Astrocyte of the spinal cord (primary cell): ENCODE data around the gene ATG2A.

Source experiments
- DNase-seq: peaks from one replicate; pipeline ENCODE4 v3.0.0; 2011; ENCODE audit warnings: low read depth, low spot score
- H3K4me3 ChIP-seq: 2 replicates; pipeline ENCODE4 v1.5.1; 2011; ENCODE audit warnings: low read depth, mild to moderate bottlenecking, low read length, moderate library complexity
- in situ Hi-C: cut with HindIII; loops from 2 replicates; pipeline ENCODE4 v1.10.0; 2017; ENCODE audit warnings: low sequenced_read_pairs
- TF ChIP-seq, protein P1 (sequence below): IDR thresholded peaks from 2 replicates; pipeline ENCODE4 v1.5.1; 2012; ENCODE audit warnings: low read depth, mild to moderate bottlenecking, low read length, inconsistent platforms

The ATG2A gene

DNA sequence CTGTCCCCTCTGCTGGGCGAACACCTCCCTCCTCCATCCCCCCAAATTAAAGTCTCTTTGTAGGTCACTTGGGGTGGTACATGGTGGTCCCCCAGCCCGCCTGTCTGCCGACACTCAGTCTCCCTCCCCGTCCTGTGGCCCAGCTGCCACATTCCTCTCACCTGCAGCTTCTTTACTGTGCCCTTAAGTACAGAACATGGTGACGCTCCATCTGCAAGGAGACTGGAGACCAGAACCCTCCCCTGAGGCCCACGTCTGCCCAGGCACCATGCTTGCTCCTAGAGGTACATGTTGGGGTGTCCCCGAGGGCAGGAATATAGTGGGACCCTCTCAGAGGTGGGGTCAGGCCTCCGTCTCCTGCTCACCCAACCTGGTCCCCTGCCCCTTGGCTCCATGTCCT, 33.0 kb downstream of the ATG2A start:
- TF ChIP-seq, protein P1, sequence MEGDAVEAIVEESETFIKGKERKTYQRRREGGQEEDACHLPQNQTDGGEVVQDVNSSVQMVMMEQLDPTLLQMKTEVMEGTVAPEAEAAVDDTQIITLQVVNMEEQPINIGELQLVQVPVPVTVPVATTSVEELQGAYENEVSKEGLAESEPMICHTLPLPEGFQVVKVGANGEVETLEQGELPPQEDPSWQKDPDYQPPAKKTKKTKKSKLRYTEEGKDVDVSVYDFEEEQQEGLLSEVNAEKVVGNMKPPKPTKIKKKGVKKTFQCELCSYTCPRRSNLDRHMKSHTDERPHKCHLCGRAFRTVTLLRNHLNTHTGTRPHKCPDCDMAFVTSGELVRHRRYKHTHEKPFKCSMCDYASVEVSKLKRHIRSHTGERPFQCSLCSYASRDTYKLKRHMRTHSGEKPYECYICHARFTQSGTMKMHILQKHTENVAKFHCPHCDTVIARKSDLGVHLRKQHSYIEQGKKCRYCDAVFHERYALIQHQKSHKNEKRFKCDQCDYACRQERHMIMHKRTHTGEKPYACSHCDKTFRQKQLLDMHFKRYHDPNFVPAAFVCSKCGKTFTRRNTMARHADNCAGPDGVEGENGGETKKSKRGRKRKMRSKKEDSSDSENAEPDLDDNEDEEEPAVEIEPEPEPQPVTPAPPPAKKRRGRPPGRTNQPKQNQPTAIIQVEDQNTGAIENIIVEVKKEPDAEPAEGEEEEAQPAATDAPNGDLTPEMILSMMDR = no peak
- in situ Hi-C loops = no loop called here
- DNase-seq = no peak
- no peak overlapping the region for H3K4me3 ChIP-seq

DNA sequence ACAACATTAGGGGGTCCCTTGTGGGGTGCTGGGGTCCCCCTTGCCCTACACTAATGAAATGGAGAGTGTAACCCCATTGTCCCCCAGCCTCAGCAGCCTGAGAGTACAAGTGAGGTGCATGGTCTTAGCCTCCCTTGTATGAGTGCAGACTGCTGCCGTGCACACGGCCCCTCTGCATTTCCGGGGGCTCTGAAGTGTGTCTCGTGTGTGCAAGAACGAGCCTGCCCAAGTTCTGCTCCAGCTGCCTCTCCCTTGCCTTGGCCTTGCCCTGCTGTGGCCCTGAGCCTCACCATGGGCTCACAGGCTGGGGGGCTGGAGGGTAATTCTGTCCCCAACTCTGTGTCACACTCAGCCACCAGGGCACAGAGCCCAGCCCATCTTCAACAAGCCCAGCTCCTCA, 33.4 kb downstream of the ATG2A start:
- TF ChIP-seq, protein P1 = no peak
- in situ Hi-C loops = no loop called here
- H3K4me3 ChIP-seq = no peak overlapping the region
- no peak for DNase-seq

DNA sequence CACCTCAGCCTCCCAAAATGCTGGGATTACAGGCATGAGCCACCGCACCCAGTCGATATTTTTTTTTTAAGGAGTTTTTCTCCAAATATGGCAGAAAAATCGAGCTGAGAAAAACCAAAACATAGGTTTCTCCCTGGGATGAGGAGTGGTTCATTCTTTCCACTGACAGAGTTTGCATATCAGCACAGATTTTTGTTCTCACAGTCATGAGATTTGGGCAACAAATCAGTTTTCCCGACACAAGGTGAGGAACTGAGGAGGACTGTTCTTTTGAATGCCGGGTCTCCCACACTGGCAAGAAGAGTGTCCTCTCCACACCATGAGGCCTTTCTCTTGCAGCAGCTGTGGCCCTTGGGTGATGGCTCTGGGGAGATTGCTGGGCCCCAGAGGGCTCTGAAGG, 34.8 kb downstream of the ATG2A start:
- no peak overlapping the region for H3K4me3 ChIP-seq
- in situ Hi-C loops = no loop called here
- TF ChIP-seq, protein P1 = no peak
- DNase-seq = no peak

DNA sequence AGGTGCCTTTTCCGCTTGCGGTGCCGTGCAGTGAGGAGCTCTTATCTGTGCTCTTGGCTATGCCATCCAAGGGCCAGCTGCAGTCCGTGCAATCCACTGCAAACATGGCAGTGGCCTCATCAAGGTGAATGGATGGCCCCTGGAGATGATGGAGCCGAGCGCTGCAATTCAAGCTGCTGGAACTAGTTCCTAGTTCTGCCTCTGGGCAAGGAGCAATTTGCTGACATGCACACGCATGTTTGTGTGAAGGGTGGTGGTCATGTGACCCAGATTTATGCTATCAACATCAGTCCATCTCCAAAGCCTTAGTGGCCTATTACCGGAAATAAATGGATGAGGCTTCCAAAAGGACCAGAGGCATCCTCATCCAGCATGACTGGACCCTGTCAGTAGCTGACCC, 35.5 kb downstream of the ATG2A start:
- in situ Hi-C loops = no loop called here
- TF ChIP-seq, protein P1 = no peak
- no peak overlapping the region for H3K4me3 ChIP-seq
- no peak for DNase-seq

DNA sequence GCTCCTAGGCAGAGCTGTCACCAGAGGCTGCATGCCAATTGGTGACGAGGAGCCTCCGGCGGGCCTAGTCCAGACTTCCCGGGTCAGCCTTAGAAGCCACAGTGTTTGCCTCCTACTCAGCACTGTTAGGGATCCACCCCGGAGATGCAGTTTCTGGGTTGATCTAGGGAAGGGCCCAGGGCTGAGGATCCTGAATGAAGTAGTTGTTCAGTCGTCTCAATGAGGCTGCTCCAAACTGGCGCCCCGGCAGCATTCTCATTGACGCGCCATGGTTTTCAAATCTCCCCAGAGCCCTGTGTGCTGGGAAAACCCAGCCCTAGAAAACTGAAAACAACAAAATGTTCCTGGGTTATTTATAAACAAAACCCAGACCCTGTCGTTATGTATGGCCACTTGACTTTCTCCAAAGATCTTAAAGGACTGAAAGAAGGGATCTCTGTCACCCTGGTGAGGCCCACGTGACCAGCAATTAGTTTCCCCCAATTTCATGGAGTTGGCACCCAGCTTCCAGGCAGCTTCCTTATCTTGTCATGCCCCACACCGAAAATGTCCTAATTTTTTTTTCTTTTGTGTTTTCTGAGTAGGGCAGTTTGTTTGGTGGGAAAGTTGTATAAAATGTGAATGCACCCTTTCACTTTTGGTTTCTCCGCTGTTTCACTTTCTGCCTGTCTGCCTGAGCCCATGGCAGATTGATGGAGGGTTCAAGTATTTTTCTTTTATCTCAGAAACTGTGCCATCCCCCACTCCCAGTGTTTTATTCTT, 36.6 kb downstream of the ATG2A start:
- no peak for DNase-seq
- no peak overlapping the region for H3K4me3 ChIP-seq
- in situ Hi-C loops = no loop called here
- TF ChIP-seq, protein P1 = no peak

DNA sequence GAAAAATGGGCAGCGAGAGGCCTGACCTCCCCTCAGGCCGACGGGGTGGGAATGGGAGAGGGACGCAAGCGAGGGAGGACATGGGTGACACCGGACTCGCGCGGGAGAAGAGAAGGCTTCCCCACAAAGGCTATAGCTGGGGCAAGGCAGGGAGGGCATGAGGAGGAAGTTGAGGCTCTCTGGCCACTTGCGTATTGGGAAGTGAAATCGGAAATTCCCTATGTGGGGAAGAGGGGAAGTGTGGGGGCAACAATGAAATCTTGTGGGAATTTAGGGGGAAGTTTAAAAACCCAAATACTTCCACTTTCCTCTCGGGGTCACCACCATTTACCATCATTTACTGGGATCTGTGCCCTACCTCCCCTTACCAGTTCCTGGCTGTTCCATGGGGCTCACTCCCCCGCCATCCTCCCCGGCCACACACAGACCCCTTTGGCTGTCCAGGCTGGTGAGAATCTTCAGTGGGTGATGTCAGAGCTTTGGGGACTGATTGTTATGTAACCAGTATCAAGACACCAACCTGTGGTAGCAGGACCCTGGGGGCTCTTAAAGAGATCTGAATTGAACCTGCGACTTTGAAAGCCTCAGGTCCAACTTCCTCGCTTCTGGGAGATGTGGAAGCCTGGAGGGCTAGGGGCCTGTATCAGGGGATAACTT, 37.6 kb downstream of the ATG2A start:
- peak overlapping the region; percentile 66 for H3K4me3 ChIP-seq
- TF ChIP-seq, protein P1 = no peak
- no peak for DNase-seq
- in situ Hi-C loops = no loop called here
